NCI-H446 treated with DMSO at 0.1 percent for 48 hours (cell line): Measurements from ENCODE around the gene APC2.
"Not testable (repeated sequence)": the region's sequence is repeated elsewhere in the genome, so short reads cannot be mapped to it uniquely, and the experiment has no call there.

Experiments used
- DNase-seq: peaks from one replicate; lab custom pipeline; 2025; lab: John Stamatoyannopoulos, UW

Gene APC2

DNA sequence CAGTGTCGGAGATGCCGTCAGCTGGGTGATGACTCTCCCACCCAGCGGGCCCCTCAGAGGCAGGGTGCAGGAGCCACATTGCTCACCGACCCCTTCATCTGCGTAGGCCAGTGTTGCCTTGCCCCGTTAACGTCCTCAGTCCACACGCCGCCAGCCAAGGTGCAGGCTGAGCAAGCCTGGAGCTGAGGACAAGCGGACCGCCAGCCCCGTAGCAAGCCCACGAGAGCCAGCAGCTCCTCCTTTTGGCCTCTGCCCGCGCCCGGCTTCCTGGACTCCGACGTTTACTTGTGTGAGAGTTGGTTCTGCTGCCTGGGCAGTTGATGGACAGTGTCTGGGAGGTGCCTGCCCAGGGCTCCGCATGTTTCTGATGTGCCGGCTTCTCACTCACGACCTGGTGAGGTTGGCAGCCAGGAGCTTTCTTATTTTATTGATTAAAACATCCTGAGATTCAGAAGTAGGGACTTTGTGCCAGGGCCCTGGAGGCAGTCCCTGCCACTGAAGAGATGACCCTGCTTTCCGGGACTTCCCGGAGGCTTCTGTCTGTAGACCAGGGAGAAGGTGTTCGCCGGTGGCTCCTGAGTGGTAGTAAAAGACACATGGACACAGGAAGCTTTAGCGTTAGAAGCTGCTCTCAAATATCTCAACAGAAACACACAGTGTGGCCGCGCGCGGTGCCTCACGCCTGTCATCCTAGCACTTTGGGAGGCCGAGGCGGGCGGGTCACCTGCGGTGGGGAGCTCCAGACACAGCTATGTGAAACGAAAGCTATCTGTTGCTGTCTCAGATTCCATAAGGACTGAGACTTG, 36.7 kb upstream of the APC2 start:
- DNase-seq = no peak

GRCh38 chr19:1416014-1416841, 33.7 kb upstream of the APC2 start:
- no peak for DNase-seq

- DNase-seq = no peak
Measured at GRCh38 chr19:1417145-1417544, 32.8 kb upstream of the APC2 start.

DNA sequence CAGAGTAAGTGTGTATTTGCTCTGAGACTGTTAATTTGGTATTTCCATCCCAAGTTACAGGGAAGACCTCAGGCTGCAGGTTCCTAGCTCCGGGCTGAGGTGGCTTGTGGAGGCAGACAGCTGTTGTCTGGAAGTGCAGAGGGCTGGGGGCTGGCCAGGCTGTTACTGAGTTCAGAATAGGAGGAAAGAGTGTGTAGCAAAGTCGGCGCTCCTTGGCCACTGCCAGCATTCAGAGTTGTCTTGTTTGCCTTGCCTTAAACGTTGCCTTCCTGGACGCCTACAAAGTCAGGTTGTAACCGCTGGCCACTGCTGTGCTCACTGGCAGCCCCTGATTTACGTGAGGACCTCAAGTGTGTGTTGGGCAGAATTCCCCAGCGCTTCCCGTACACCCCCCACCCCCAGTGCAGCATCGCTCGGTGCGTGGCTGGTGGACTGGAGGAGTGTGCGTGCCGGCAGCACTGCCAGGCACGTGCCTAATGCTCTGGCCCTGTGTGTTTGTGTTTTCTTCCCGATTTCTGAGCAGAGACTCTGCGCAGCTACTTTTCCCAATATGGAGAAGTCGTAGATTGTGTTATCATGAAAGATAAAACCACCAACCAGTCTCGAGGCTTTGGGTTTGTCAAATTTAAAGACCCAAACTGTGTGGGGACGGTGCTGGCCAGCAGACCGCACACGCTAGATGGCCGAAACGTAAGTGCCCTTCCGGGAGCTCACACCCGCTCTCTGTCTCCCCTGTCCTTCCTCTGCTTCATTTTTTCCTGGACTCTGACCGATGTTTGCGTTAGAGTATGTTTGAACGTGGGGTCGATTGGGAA, 32.0 kb upstream of the APC2 start:
- DNase-seq = no peak

GRCh38 chr19:1418496-1418775, 31.5 kb upstream of the APC2 start:
- no peak for DNase-seq

DNA sequence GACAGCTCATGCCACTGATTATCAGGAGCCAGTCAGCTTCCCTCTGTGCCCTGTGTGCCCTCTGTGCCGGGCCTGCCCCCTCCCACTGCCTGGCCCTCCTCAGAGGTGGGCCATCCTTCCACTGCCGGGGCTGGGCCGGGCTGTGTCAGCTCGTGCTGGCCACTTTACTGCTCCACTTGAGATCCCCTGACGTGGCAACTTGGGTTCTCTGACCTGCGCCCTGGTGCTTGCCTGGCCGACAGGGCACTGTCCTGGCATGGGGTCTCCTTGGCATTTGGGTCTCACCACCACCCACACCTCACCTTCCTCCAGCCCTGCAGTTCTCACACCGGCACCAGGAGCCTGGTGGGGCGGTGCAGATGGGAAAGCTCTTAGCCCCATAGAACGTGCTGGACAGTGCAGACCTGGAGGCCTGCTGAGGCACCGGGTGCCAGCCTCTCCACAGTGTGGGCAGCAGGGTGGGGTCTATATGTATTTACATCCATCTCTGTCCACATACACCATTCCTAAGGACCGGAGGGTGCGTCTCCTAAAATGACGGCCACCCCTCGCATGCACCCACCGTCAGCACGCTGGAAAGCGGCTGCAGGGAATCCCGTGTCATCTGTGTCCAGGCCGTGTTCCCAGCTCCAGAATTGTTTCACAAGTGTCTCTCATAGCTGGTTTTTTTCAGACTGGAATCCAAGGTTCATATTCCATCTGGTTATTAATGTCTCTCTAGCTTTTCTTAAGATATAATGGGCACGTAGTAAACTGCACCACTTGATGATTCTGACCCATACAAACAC, 30.8 kb upstream of the APC2 start:
- DNase-seq = no peak

GRCh38 chr19:1420085-1420484, 29.8 kb upstream of the APC2 start:
- DNase-seq = not testable (repeated sequence)

- no peak for DNase-seq
Measured at GRCh38 chr19:1420590-1420989, 29.3 kb upstream of the APC2 start.

- no peak for DNase-seq
Measured at GRCh38 chr19:1421218-1421957, 28.5 kb upstream of the APC2 start.

GRCh38 chr19:1421958-1422305, 28.0 kb upstream of the APC2 start:
- no peak for DNase-seq

DNA sequence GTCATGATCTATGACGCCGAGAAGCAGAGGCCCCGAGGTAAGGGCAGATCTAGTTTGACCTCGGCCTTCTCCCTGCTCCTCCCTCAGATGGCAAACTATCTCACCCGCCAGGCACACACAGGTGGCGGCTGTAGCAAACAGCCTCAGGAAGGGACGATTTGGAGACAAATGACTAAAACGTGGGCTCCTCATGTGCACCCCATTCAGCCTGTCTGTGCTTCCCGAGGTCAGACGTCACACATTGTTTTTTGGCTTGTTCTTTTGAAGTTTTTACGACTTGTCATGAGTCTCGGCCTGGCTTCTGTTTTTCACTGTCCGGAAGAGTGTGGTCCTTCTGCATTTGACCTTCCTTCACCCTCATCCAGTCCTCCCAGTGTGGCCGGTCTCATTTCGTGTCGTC, 27.6 kb upstream of the APC2 start:
- DNase-seq = no peak

DNA sequence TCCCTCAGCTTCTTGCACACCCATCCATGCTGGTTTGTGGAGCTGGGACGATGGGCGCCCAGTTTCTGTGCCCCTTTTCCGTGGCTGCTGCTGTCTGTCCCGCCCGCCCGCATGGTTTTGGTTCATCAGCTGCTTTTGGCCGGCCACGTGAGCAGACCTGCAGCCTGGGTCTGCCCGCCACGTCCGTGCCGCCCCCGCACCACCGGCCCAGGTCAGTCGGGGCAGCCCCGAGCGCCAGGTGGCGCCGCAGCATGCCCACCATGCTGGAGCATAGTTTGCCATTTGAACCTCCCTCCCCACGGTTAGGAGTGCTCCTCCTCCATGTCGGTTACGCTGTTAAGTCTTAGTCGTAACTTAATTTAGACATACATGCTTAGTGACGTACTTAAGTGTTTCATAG, 27.0 kb upstream of the APC2 start:
- no peak for DNase-seq

- DNase-seq = no peak
Measured at GRCh38 chr19:1423436-1424191, 26.3 kb upstream of the APC2 start.

DNA sequence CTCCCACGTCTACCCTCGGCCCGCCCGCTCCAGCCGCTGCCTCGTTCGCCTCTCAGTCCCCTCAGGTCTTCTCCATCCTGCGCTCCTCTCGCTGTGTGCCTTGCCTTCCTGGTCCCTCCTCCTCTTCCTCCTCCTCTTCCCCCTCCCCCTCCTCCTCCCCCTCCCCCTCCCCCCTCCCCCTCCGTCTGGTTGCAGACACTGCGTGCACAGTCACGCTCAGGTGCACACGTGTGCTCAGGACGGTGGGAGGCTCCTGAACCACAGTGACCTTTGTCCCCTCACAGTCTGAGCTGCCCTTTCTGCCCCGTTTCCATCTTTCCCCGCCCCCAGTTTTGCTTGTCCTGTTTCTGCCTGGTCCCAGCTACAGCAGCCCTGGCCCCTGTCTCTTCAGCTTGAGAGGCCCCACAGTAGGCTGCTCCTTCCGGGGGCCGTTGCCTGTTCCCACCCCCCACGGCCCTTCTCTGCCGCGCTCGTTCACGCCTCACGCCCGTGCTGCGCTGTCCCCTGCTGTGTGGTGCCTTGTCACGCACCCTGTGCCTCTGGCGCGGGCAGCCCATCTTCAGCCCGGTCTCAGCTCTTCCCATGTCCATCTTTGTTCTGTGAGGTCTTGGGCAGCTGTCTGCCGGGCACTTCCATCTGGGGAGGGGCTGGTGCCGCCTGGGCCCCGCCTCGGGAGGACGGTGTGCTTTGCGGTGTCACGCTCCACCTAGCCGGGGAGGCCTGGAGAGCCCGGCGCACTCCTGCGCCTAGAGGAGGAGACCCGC, 25.5 kb upstream of the APC2 start:
- no peak for DNase-seq

GRCh38 chr19:1425102-1425837, 24.7 kb upstream of the APC2 start:
- DNase-seq = no peak

DNA sequence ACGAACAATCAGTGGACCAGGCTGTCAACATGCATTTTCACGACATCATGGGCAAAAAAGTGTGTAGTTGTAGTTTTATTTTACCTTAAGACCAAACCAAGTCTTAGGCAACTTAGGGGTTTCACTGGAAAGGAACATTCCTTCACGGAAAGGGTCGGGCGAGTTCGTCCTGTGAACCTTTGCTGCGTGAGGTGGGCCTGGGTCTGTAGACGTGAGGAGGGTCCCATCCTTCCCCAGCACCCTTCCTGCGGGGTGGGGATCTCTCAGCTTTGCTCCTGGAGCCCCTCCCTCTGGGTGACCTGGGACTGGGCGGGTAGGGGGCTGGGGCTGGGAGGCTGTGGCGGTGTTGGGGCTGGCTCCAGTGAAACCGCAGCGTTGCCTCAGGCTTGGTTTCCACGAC, 24.0 kb upstream of the APC2 start:
- DNase-seq = no peak

- DNase-seq = no peak
Measured at GRCh38 chr19:1426736-1427135, 23.2 kb upstream of the APC2 start.

DNA sequence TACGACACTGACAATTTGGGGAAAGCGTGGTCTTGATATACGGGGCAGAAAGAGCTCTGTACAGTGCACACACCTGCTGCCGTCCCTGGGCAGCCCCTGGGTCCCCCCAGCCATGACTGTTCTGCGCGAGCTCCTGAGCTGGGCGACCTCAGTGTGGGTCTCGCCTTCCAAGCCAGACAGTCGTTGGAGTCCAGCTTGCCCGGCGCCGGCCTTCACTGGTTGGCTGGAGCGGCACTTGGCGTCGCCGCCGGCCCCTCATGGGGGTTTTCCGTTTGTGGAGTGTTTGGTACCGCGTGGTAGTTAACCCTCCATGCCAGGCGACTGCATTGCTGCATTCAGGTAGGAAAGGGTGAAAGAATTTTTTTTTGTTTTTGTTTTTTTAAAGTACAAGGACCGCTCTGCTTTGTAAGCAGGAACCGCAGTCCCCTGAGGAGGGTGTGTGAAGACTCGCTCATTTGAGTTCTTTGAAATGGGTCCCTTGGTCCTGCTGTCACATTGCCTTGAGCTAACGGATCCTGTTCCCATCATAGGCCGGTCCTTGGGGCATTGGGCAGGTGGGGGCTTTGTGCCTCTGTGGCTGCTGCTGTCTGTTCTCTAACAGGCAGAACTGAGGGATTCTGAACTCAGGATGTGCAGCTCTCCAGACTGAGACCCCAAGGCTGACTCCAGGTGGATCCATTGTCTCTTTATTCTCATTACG, 22.6 kb upstream of the APC2 start:
- no peak for DNase-seq
